HFF-Myc (cell line): ENCODE measurements around the gene OLIG1.

ENCODE experiments used
- DNase-seq: peaks from one replicate; pipeline ENCODE4 v3.0.0-alpha.2; 2011; ENCODE audit warnings: low read depth; ENCODE audit errors: extremely low read depth
- H3K4me3 ChIP-seq: replicated peaks from 2 replicates; pipeline ENCODE4 v1.5.1; 2011; ENCODE audit warnings: low read depth, mild to moderate bottlenecking, control low read depth, low read length
- CTCF ChIP-seq: IDR thresholded peaks from 2 replicates; pipeline ENCODE4 v1.5.1; 2012; ENCODE audit warnings: mild to moderate bottlenecking, low read depth, low read length, control low read depth; ENCODE audit errors: missing control alignments

The OLIG1 gene

GRCh38 chr21:33027401-33028286, 42.3 kb upstream of the OLIG1 start:
- H3K4me3 ChIP-seq, result no peak overlapping the region
- DNase-seq, result no peak

DNA sequence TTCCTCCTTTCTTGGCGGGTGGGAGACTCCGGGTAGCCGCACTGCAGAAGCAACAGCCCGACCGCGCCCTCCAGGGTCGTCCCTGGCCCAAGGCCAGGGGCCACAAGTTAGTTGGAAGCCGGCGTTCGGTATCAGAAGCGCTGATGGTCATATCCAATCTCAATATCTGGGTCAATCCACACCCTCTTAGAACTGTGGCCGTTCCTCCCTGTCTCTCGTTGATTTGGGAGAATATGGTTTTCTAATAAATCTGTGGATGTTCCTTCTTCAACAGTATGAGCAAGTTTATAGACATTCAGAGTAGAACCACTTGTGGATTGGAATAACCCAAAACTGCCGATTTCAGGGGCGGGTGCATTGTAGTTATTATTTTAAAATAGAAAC, 41.7 kb upstream of the OLIG1 start:
- no peak for TF ChIP-seq CTCF
- no peak for DNase-seq
- H3K4me3 ChIP-seq, result no peak overlapping the region

More at GRCh38 chr21:33027401-33028286, 42.3 kb upstream of the OLIG1 start:
- TF ChIP-seq CTCF, result no peak

GRCh38 chr21:33028773-33029384, 41.1 kb upstream of the OLIG1 start:
- TF ChIP-seq CTCF, result no peak
- no peak for DNase-seq
- H3K4me3 ChIP-seq, result no peak overlapping the region

DNA sequence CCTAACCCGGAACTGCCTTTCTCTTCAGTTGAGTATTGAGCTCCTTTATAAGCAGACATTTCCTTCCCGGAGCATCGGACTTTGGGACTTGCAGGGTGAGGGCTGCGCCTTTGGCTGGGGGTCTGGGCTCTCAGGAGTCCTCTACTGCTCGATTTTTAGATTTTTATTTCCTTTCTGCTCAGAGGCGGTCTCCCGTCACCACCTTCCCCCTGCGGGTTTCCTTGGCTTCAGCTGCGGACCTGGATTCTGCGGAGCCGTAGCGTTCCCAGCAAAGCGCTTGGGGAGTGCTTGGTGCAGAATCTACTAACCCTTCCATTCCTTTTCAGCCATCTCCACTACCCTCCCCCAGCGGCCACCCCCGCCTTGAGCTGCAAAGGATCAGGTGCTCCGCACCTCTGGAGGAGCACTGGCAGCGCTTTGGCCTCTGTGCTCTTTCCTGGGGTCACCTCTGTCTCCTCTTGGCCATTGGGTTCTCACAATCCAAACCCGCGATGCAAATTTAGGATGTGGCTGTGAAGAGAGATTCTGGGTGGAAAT, 40.5 kb upstream of the OLIG1 start:
- no peak overlapping the region for H3K4me3 ChIP-seq
- DNase-seq, result no peak
- no peak for TF ChIP-seq CTCF

DNA sequence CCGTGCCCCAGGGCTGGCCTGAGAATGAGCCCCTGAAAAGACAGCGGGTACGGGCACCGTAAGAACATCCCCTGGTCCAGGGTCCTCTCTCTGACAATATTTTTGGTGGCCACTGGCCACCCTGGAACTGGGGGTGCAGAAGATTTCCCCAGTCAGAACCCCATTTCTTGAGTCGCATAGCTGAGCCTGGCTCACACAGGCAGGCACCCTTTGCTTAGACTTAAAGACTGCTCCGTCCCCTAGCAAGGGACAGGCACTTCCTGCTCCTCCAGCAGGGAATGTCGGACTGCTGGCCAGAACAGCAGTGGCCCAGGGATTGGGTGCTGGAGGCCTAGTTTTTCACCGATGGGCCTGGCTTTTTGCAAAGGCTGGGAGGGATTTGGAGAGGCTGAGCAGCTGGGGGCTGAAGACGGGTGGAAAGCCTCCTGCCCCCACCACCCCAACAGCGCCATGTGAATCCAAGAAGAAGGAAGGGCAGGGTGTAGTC, 39.9 kb upstream of the OLIG1 start:
- H3K4me3 ChIP-seq, result no peak overlapping the region
- no peak for DNase-seq
- no peak for TF ChIP-seq CTCF

DNA sequence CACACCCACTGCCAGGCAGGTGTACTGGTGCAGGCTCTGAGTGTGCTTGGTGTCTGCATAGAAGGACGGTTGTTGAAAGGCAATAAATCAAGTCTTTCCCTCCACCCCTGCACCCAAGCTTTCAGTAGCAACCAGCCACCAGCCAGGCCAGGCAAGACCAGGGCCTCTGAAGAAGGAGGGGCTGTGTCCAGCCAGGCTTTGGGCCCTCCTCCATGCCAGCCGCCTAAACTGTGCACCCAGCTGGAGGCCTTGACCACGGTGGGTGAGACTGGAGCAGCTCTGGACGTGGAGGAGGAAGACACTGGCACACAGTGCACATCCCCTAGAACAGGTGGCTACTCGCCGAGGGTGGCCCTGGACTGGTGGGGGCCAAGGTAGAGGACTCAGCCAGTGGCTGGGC, 39.3 kb upstream of the OLIG1 start:
- no peak for DNase-seq
- no peak for TF ChIP-seq CTCF
- no peak overlapping the region for H3K4me3 ChIP-seq
